H1 (cell line): ENCODE measurements around the gene JUN. TPM values are rescaled to one million over a fixed set of nuclear protein-coding genes. Genes with fewer than 3 reads are reported as not detected.

Experiments
- CTCF ChIA-PET: fragments of 300-600 bp; sonication (Branson Sonifier 250); formaldehyde crosslinking; loops from one replicate; lab custom pipeline; 2021; ENCODE audit not compliant: partially characterized antibody; lab: Charles Lee
- POLR2A ChIA-PET: fragments of 300-600 bp; sonication (Branson Sonifier 250); formaldehyde crosslinking; loops from one replicate; lab custom pipeline; 2021; ENCODE audit warnings: inconsistent platforms; ENCODE audit not compliant: partially characterized antibody; lab: Charles Lee
- DNase-seq, 2 experiments: peaks; one replicate each; pipeline versions ENCODE4 v3.0.0 to v3.0.0-alpha.2; 2010 to 2022; ENCODE audit warnings: low spot score in 2 of 2, low read depth in 1 of 2, mixed read lengths in 1 of 2
- FAIRE-seq: peaks from 2 replicates; lab custom pipeline; 2011; peaks lifted over from hg19 to GRCh38; lab: Jason Lieb, UNC
- H2AFZ ChIP-seq: 2 replicates; pipeline ENCODE4 v1.8.1; 2012; ENCODE audit warnings: low read length, inconsistent platforms
- H2AK5ac ChIP-seq: 2 replicates; pipeline ENCODE4 v1.6.1; 2013; ENCODE audit warnings: low read depth, low read length
- H2BK120ac ChIP-seq: replicated peaks from 2 replicates; pipeline ENCODE3; 2013; ENCODE audit warnings: low read depth, low read length, inconsistent platforms
- H2BK12ac ChIP-seq: 2 replicates; pipeline ENCODE4 v1.6.1; 2013; ENCODE audit warnings: low read depth, low read length
- H2BK15ac ChIP-seq: 2 replicates; pipeline ENCODE4 v1.6.1; 2013; ENCODE audit warnings: low read length
- H2BK20ac ChIP-seq: 2 replicates; pipeline ENCODE4 v1.6.1; 2013; ENCODE audit warnings: low read length
- H2BK5ac ChIP-seq: 2 replicates; pipeline ENCODE4 v1.6.1; 2013; ENCODE audit warnings: low read depth, low read length
- H3K14ac ChIP-seq: 2 replicates; pipeline ENCODE4 v1.6.1; 2013; ENCODE audit warnings: inconsistent platforms; ENCODE audit not compliant: insufficient read length
- H3K18ac ChIP-seq: 2 replicates; pipeline ENCODE4 v1.6.1; 2013; ENCODE audit warnings: low read length; ENCODE audit errors: extremely low read depth
- H3K23ac ChIP-seq: 2 replicates; pipeline ENCODE4 v1.6.1; 2013; ENCODE audit warnings: inconsistent platforms; ENCODE audit not compliant: insufficient read length
- H3K23me2 ChIP-seq: 2 replicates; pipeline ENCODE4 v1.6.1; 2013; ENCODE audit warnings: low read depth, low read length
- H3K27ac ChIP-seq: 2 replicates; pipeline ENCODE4 v1.6.1; 2011; ENCODE audit warnings: low read depth, low read length, inconsistent platforms
- H3K27me3 ChIP-seq, 4 experiments: replicated peaks in 1 of 4; 1 replicate in 1 of 4; 2 replicates in 3 of 4; pipeline versions ENCODE4 v1.6.1 to v1.8.1; 2011 to 2013; ENCODE audit warnings: low read length in 3 of 4, mild to moderate bottlenecking in 3 of 4, inconsistent platforms in 2 of 4, mixed read lengths in 2 of 4, moderate library complexity in 1 of 4; ENCODE audit not compliant: control insufficient read depth in 3 of 4, insufficient read depth in 3 of 4; ENCODE audit errors: extremely low read depth in 1 of 4
- H3K36me3 ChIP-seq, 4 experiments: 2 replicates each; pipeline versions ENCODE4 v1.6.1 to v1.8.1; 2011 to 2013; ENCODE audit warnings: mild to moderate bottlenecking in 4 of 4, low read length in 3 of 4, moderate library complexity in 2 of 4, control low read depth in 1 of 4, inconsistent platforms in 1 of 4; ENCODE audit not compliant: insufficient read depth in 4 of 4, control insufficient read depth in 2 of 4
- H3K4ac ChIP-seq: replicated peaks from 2 replicates; pipeline ENCODE3; 2013; ENCODE audit warnings: low read length, low read depth, mixed read lengths, inconsistent platforms; ENCODE audit not compliant: insufficient read length
- H3K4me1 ChIP-seq, 4 experiments: replicated peaks in 1 of 4; 1 replicate in 1 of 4; 2 replicates in 3 of 4; pipeline versions ENCODE4 v1.6.1 to v1.8.1; 2011 to 2013; ENCODE audit warnings: low read length in 3 of 4, inconsistent platforms in 2 of 4, mixed read lengths in 1 of 4; ENCODE audit not compliant: insufficient read depth in 4 of 4, control insufficient read depth in 3 of 4
- H3K4me2 ChIP-seq, 2 experiments: 2 replicates each; pipeline versions ENCODE4 v1.6.1 to v1.8.1; 2011 to 2013; ENCODE audit warnings: low read depth in 2 of 2, low read length in 2 of 2, control low read depth in 1 of 2, inconsistent platforms in 1 of 2, mild to moderate bottlenecking in 1 of 2; ENCODE audit not compliant: insufficient read depth in 1 of 2
- H3K4me3 ChIP-seq, 4 experiments: fragments of 200-600, 300-600 bp in 1 of 4; sonication (generic), shearing (Covaris generic), sonication (Bioruptor Twin) in 1 of 4; 2 replicates each; pipeline versions ENCODE4 v1.5.1 to v1.8.1; 2011 to 2016; ENCODE audit warnings: low read length in 4 of 4, low read depth in 3 of 4, control low read depth in 2 of 4, inconsistent platforms in 2 of 4, mild to moderate bottlenecking in 2 of 4, mixed read lengths in 1 of 4, moderate library complexity in 1 of 4; ENCODE audit not compliant: insufficient read depth in 2 of 4; ENCODE audit errors: extremely low read depth in 1 of 4
- H3K56ac ChIP-seq: replicated peaks from 2 replicates; pipeline ENCODE3; 2013; ENCODE audit warnings: low read depth, mild to moderate bottlenecking, mixed read lengths, low read length, inconsistent platforms; ENCODE audit not compliant: insufficient read length
- H3K79me1 ChIP-seq: 2 replicates; pipeline ENCODE4 v1.6.1; 2013; ENCODE audit warnings: low read depth, low read length, control low read depth
- H3K79me2 ChIP-seq, 2 experiments: 2 replicates each; pipeline versions ENCODE4 v1.6.1 to v1.8.1; 2012 to 2013; ENCODE audit warnings: low read length in 2 of 2, mild to moderate bottlenecking in 2 of 2, inconsistent platforms in 1 of 2; ENCODE audit not compliant: insufficient read depth in 2 of 2, control insufficient read depth in 1 of 2
- H3K9ac ChIP-seq, 4 experiments: replicated peaks in 1 of 4; 1 replicate in 1 of 4; 2 replicates in 3 of 4; pipeline versions ENCODE4 v1.6.1 to v1.8.1; 2011 to 2013; ENCODE audit warnings: low read depth in 3 of 4, low read length in 3 of 4, control low read depth in 2 of 4, mild to moderate bottlenecking in 2 of 4, moderate library complexity in 2 of 4, inconsistent platforms in 1 of 4; ENCODE audit errors: extremely low read depth in 1 of 4
- H3K9me3 ChIP-seq, 2 experiments: 2 replicates each; pipeline versions ENCODE4 v1.6.1 to v1.8.1; 2012 to 2013; ENCODE audit warnings: mild to moderate bottlenecking in 2 of 2, moderate library complexity in 2 of 2, control low read depth in 1 of 2, inconsistent platforms in 1 of 2, low read depth in 1 of 2, low read length in 1 of 2, mixed read lengths in 1 of 2; ENCODE audit not compliant: insufficient read depth in 2 of 2
- H4K20me1 ChIP-seq, 2 experiments: replicated peaks in 1 of 2; 2 replicates each; pipeline versions ENCODE3 to v1.8.1; 2011 to 2013; ENCODE audit warnings: inconsistent platforms in 2 of 2, low read length in 2 of 2, mild to moderate bottlenecking in 1 of 2; ENCODE audit not compliant: insufficient read depth in 2 of 2, control insufficient read depth in 1 of 2
- H4K5ac ChIP-seq: 2 replicates; pipeline ENCODE4 v1.6.1; 2013; ENCODE audit warnings: low read length, low read depth, mixed read lengths, inconsistent platforms; ENCODE audit not compliant: insufficient read length
- H4K8ac ChIP-seq: 2 replicates; pipeline ENCODE4 v1.8.0; 2013; ENCODE audit warnings: mild to moderate bottlenecking, moderate library complexity, low read length, inconsistent platforms; ENCODE audit not compliant: insufficient read depth; ENCODE audit errors: extremely low read depth
- H4K91ac ChIP-seq: replicated peaks from 2 replicates; pipeline ENCODE3; 2013; ENCODE audit warnings: low read length, mixed read lengths, inconsistent platforms; ENCODE audit not compliant: insufficient read length
- BACH1 ChIP-seq: IDR thresholded peaks from 2 replicates; pipeline ENCODE4 v1.6.1; 2012; ENCODE audit warnings: low read length, improper control_type of control experiment
- CTBP2 ChIP-seq: IDR thresholded peaks from 2 replicates; pipeline ENCODE4 v1.7.0; 2011; ENCODE audit warnings: borderline replicate concordance, mild to moderate bottlenecking, moderate library complexity, mixed read lengths, low read length; ENCODE audit not compliant: insufficient read depth, insufficient read length
- CTCF ChIP-seq, 3 experiments: IDR thresholded peaks; 1 replicate in 2 of 3; 2 replicates in 1 of 3; pipeline versions ENCODE4 v1.5.1 to v1.6.1; 2011; ENCODE audit warnings: low read length in 3 of 3, mild to moderate bottlenecking in 3 of 3, inconsistent platforms in 2 of 3, low read depth in 1 of 3, moderate library complexity in 1 of 3; ENCODE audit not compliant: insufficient read depth in 1 of 3; ENCODE audit errors: control extremely low read depth in 1 of 3
- E2F6 ChIP-seq: IDR thresholded peaks from 2 replicates; pipeline ENCODE4 v1.6.1; 2012; ENCODE audit warnings: inconsistent platforms
- EGR1 ChIP-seq: IDR thresholded peaks from 2 replicates; pipeline ENCODE4 v1.6.1; 2011; ENCODE audit warnings: low read depth, low read length, borderline replicate concordance
- MAFK ChIP-seq: IDR thresholded peaks from 2 replicates; pipeline ENCODE4 v1.6.1; 2012; ENCODE audit warnings: low read depth, mild to moderate bottlenecking, improper control_type of control experiment, low read length
- RNF2 ChIP-seq: fragments of 200-900, 300-1000 bp; sonication (generic); IDR thresholded peaks from 2 replicates; pipeline ENCODE4 v1.7.1; 2016; ENCODE audit warnings: borderline replicate concordance, low read depth, mild to moderate bottlenecking, antibody characterized with exemption, low read length; ENCODE audit not compliant: poor library complexity, severe bottlenecking; ENCODE audit errors: missing control alignments
- SRF ChIP-seq: IDR thresholded peaks from 2 replicates; pipeline ENCODE4 v1.6.1; 2011; ENCODE audit warnings: mild to moderate bottlenecking, low read depth, low read length, moderate library complexity
- TAF1 ChIP-seq: IDR thresholded peaks from 2 replicates; pipeline ENCODE4 v1.6.1; 2011; ENCODE audit warnings: mild to moderate bottlenecking, low read depth, low read length
- ZNF274 ChIP-seq: IDR thresholded peaks from 2 replicates; pipeline ENCODE4 v1.7.0; 2012; ENCODE audit warnings: low read length, borderline replicate concordance; ENCODE audit errors: extremely low read depth
- WGBS, 2 experiments: shearing (Covaris generic) in 1 of 2; methylation state at CpG; one replicate each; pipeline versions ENCODE4 v1.1.6 to v1.1.7; 2013 to 2015; ENCODE audit warnings: low lambda C conversion rate in 2 of 2, mixed read lengths in 2 of 2, inconsistent platforms in 1 of 2, low coverage in 1 of 2, missing lambda C conversion rate in 1 of 2; ENCODE audit not compliant: insufficient replicate concordance in 2 of 2, insufficient coverage in 1 of 2, insufficient read length in 1 of 2; ENCODE audit errors: extremely low coverage in 1 of 2, missing lambda C conversion rate in 1 of 2; 5-methylcytosine and 5-hydroxymethylcytosine counted together
- polyA plus RNA-seq, 7 experiments: library from polyadenylated mRNA; depleted of rRNA in 3 of 7; stranded (reverse) in 5 of 7; unstranded in 2 of 7; fragments of >200 nt in 5 of 7; fragments of 200-250 nt in 2 of 7; gene quantifications; 1 replicate in 5 of 7; 2 replicates in 1 of 7; 4 replicates in 1 of 7; pipeline versions ENCODE4 v1.2.1 to v1.2.3, GENCODE V29; 2011 to 2013; ENCODE audit warnings: missing spikeins in 2 of 7, mixed read lengths in 2 of 7
- total RNA-seq: library from RNA; stranded (reverse); fragmentation: NEBNext Ultra II Directional; extraction: Animal tissue kit (Norgen Biotek cat#: 25700); gene quantifications from 2 replicates; pipeline ENCODE4 v1.2.1, GENCODE V29; 2021

Gene JUN
- total and polyA plus RNA-seq, 2 of the 8 experiments (the other 6 are each of a cell fraction or from before 2014, with no cell fraction given), result 4.4 to 10.9 TPM

- H2AFZ ChIP-seq, result no peak overlapping the region
- no peaks in the 10 kb centered on the region for H3K9me3 ChIP-seq
- no peak for FAIRE-seq
- H3K27me3 ChIP-seq, result no peaks in the 10 kb centered on the region
- H4K8ac ChIP-seq, result no peak overlapping the region
- H3K4ac ChIP-seq, result no peak overlapping the region
- no peaks in the 10 kb centered on the region for H3K23me2 ChIP-seq
- H2BK12ac ChIP-seq, result no peak overlapping the region
- H2AK5ac ChIP-seq, result no peak overlapping the region
- H3K36me3 ChIP-seq, result no peaks in the 10 kb centered on the region
- no peak overlapping the region for H2BK5ac ChIP-seq
- H3K27ac ChIP-seq, result no peak overlapping the region
- H4K20me1 ChIP-seq, result no peaks in the 10 kb centered on the region
- H3K56ac ChIP-seq, result no peak overlapping the region
- H3K4me3 ChIP-seq, result no peak overlapping the region
- no peak for DNase-seq
- no peak overlapping the region for H4K91ac ChIP-seq
- H2BK15ac ChIP-seq, result no peak overlapping the region
- ChIA-PET CTCF (interaction anchor here (1.2 to 2.2 kb wide), 3 partner anchors 10 to 14 kb away, joined by 3 to 9 read pairs (median 7); no protein-coding TSS in a partner anchor), POLR2A (no interaction called here)
- H3K9ac ChIP-seq, result no peak overlapping the region
- H2BK120ac ChIP-seq, result no peak overlapping the region
- WGBS, 2 experiments, result 86% methylated on average over 4 of the region's 4 CpGs; no CpG with 5 or more reads in 1 of the 2 experiments
- H3K4me1 ChIP-seq, result no peaks in the 10 kb centered on the region
- H3K79me2 ChIP-seq, result no peaks in the 10 kb centered on the region
- H2BK20ac ChIP-seq, result no peak overlapping the region
- H3K23ac ChIP-seq, result no peak overlapping the region
- no peak overlapping the region for H3K18ac ChIP-seq
- H3K4me2 ChIP-seq, result no peak overlapping the region
- no peak overlapping the region for H3K14ac ChIP-seq
- no peaks in the 10 kb centered on the region for H3K79me1 ChIP-seq
- no peak overlapping the region for H4K5ac ChIP-seq
- TF ChIP-seq SRF, result no peak
- TF ChIP-seq EGR1, result no peak
- no peak for TF ChIP-seq MAFK
- no peak for TF ChIP-seq RNF2
- no peak for TF ChIP-seq CTCF (IDR thresholded peaks at IDR 0.05; ENCODE audit: control extremely low read depth in 1 of 3, insufficient read depth in 1 of 3, low read depth in 1 of 3, low read length in 3 of 3)
- no peak for TF ChIP-seq BACH1
- no peak for TF ChIP-seq ZNF274
- no peak for TF ChIP-seq TAF1
- no peak for TF ChIP-seq CTBP2
- no peak for TF ChIP-seq E2F6
Measured at GRCh38 chr1:58753431-58753866, 30.4 kb downstream of the JUN start.
